ENCODE measurements around the gene NTHL1. TPM values are rescaled to one million over a fixed set of nuclear protein-coding genes. Genes with fewer than 3 reads are reported as not detected.

NTHL1 gene
- total and polyA plus RNA-seq, 2 of the 13 experiments (the other 11 are each of a cell fraction or from before 2014, with no cell fraction given): 47.5 to 64.9 TPM

DNA sequence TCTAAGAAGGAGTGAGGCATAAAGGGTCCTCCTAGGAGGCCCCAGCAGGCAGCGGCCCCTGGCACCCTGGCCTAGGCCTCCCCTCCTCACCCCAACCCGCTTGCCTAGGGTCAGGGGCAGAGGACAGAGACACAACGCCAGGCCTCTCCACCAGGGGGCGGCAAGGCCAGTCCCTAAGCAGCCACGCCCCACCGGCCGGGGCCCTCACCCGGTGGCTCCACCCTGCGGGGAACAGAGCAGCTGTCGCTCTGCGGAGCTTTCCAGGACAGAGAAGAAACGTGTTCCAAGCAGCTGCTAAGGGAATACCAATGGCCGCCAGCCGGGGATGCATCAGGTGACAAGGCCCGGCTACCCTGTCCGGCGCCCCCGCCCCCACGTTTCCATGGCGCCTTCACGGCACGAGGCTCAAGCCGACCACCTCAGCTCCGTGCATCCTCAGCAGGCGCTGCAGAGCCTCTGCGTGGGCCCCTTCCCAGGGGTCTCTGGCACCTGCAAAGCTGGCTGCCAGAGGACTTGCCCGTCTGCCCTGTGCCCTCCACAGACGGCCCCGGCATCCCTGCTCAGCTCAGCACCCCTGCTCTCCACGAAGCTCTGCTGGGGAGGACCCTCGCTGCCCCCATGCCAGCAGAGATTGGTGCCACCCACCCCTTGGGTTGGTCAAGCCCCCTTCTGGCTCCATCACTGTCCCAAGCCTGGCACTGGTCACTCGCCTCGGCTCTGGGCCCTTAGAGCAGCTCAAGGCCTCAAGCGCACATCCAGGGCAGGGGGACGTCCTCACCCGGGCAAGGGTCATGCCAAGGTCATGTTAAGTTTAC lies 43.6 kb downstream of the NTHL1 start (continued):
- peak; percentile 80 for TF ChIP-seq ARID4A (CRISPR knock-in tag; IDR thresholded peaks at IDR 0.05; ENCODE audit: borderline replicate concordance)
- peak; percentile 54 for TF ChIP-seq ZNF350 (CRISPR knock-in tag; IDR thresholded peaks at IDR 0.05; ENCODE audit: borderline replicate concordance, low read depth)
- no peak for TF ChIP-seq ZNF556 (CRISPR knock-in tag; IDR thresholded peaks at IDR 0.05; ENCODE audit: borderline replicate concordance)
- no peak for TF ChIP-seq PRPF4 (IDR thresholded peaks at IDR 0.05; ENCODE audit: low read depth, low read length, poor library complexity, severe bottlenecking)
- TF ChIP-seq ZNF772 (CRISPR knock-in tag; IDR thresholded peaks at IDR 0.05): peak; percentile 67; the same call in 1 of the 2 replicates
- TF ChIP-seq, protein P1, sequence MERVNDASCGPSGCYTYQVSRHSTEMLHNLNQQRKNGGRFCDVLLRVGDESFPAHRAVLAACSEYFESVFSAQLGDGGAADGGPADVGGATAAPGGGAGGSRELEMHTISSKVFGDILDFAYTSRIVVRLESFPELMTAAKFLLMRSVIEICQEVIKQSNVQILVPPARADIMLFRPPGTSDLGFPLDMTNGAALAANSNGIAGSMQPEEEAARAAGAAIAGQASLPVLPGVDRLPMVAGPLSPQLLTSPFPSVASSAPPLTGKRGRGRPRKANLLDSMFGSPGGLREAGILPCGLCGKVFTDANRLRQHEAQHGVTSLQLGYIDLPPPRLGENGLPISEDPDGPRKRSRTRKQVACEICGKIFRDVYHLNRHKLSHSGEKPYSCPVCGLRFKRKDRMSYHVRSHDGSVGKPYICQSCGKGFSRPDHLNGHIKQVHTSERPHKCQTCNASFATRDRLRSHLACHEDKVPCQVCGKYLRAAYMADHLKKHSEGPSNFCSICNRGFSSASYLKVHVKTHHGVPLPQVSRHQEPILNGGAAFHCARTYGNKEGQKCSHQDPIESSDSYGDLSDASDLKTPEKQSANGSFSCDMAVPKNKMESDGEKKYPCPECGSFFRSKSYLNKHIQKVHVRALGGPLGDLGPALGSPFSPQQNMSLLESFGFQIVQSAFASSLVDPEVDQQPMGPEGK (CRISPR knock-in tag; IDR thresholded peaks at IDR 0.05): peak; percentile 79
- peak; percentile 58; the same call in 1 of the 2 replicates for TF ChIP-seq DMAP1 (CRISPR knock-in tag; IDR thresholded peaks at IDR 0.05)
- TF ChIP-seq CEBPB (IDR thresholded peaks at IDR 0.05; ENCODE audit: borderline replicate concordance, low read depth, low read length): no peak
- TF ChIP-seq TFE3 (CRISPR knock-in tag; IDR thresholded peaks at IDR 0.05): peak; percentile 71
- TF ChIP-seq ZNF510 (CRISPR knock-in tag; IDR thresholded peaks at IDR 0.05; ENCODE audit: low read depth): no peak
- TF ChIP-seq ZMYM2 (CRISPR knock-in tag; IDR thresholded peaks at IDR 0.05): no peak
- no peak for TF ChIP-seq ZC3H13 (CRISPR knock-in tag; IDR thresholded peaks at IDR 0.05)
- TF ChIP-seq ZNF337 (CRISPR knock-in tag; IDR thresholded peaks at IDR 0.05; ENCODE audit: borderline replicate concordance, low read depth): no peak
- TF ChIP-seq ZNF180 (CRISPR knock-in tag; IDR thresholded peaks at IDR 0.05; ENCODE audit: borderline replicate concordance, low read depth): no peak
- TF ChIP-seq ZFY (CRISPR knock-in tag; IDR thresholded peaks at IDR 0.05): peak; percentile 61
- peak; percentile 26; the same call in 1 of the 2 replicates for TF ChIP-seq NR2F6 (IDR thresholded peaks at IDR 0.05)
- peak; percentile 67 for TF ChIP-seq NR2F6 (CRISPR knock-in tag; IDR thresholded peaks at IDR 0.05)
- TF ChIP-seq ZBTB38 (CRISPR knock-in tag; IDR thresholded peaks at IDR 0.05): peak; percentile 62; the same call in 1 of the 2 replicates
